ENCODE results near the gene ARL15. TPM values are rescaled to one million over a fixed set of nuclear protein-coding genes. Genes with fewer than 3 reads are reported as not detected.
"Not testable (repeated sequence)": the region's sequence is repeated elsewhere in the genome, so short reads cannot be mapped to it uniquely, and the experiment has no call there.

Gene ARL15
- 15.4 and 19.5 TPM in 2 replicates for total RNA-seq (2014; rRNA removed; shearing (Covaris generic))

DNA sequence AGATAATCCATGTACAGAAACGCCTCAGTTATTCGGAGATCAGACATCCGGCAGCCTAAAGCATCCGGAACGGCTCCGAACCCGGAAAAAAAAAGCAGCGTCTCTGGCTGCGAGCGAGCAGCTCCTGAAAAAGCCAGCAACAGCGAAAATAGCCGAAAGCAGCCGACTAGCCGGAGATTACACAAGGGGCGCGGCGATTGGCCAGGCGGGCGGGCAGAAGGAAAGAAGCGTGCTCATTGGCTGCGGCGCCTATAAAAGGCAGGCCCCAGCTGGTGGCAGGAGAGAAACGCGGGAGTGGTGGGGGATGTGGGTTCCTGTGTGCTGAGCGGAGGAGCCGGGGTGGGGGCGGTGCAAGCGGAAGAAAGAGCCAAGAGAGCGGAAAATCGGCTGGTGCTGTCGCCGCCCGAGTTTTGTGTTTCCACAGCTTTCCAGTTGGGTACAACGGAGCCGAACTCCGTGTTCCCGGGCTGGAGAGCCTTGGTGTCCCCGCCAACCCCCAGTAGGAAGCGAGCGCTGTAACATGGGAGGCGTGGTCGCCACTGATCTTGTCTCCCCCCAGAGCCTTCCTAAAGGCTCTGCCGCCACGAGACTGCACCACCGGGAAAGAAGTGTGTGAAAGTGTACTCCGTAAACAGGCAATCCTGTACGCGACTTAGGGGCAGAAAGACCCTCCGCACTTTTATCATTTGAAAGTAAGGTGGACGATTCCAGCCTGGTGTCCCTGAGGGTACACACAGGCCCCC is at the start of gene ARL15:
ARL15 (minus strand) TSS at position 141 of the 743 bp plus-strand sequence.
- Histone ChIP-seq H3K4me3 (peak within 1 kb of the TSS; percentile 70), H3K9me3 (replicated peaks) (no peaks in the 10 kb centered on the region), H3K27ac (peak within 1 kb of the TSS; percentile 40), H3K36me3 (peaks cover 4% of the 10 kb centered on the region), H3K27me3 (replicated peaks) (no peaks in the 10 kb centered on the region), H3K4me1 (replicated peaks) (0 out of 2 replicates have a peak, but pooled peaks cover 5% of the 10 kb centered on the region)
- DNase-seq (ENCODE audit: low read depth in 1 of 2, low spot score in 2 of 2): peak; percentile 93 to 97

DNA sequence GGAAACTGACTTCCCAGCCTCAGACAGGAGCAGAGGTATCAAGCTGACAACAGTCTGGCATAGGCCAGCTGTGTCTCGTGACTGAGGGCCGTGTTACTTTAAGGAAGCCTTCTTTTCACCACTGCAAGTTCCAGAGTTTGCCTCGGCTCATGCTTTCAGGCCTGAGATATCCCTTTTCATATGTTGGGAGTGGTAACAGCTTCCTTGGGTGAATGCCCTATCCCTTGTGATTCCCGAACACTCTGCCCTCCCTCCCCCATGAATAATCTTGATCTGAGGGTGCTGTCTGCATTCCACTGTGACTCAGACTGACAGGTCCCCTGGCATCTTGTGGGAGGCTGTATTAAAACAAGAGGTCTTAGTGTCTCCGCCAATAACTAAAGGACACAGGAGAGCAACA is 49.7 kb upstream of the ARL15 start:
- peaks cover 24% of the 10 kb centered on the region for H3K4me1 ChIP-seq (replicated peaks)
- no peaks in the 10 kb centered on the region for H3K36me3 ChIP-seq
- no peaks in the 10 kb centered on the region for H3K27me3 ChIP-seq (replicated peaks)
- no peaks in the 10 kb centered on the region for H3K9me3 ChIP-seq (replicated peaks)
- peak; percentile 40 to 61 for DNase-seq (ENCODE audit: low read depth in 1 of 2, low spot score in 2 of 2)
- no peak overlapping the region for H3K4me3 ChIP-seq
- H3K27ac ChIP-seq: no peak overlapping the region

DNA sequence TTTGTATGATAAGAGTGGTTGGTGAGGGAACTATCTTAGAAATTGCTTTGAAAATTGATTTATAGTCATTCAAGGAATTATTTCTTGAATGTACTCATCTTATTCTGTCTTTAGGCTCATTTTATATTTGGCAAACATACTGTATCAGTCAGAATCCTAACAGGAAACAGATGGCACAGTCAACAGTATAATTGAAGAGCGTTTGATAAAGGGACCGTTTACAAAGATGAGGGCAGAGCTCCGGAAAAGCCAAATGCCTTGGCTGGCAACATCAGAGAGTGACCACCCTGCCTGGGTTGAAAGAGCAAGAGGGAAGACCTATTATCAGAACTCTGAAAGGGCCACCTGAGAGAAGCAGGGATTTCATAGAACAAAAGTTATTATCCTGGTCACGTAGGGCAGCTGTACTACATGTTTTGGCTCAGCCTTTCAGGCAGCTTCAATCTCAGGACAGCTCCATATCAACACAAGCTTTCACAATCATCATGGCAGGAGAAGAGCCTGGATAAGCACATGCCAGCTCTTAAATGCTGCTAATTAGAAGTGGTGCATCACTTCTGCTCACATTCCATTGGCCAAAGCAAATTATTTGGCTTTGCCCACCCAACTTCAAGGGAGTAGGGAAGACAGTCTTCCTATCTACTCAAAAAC is 47.2 kb upstream of the ARL15 start:
- H3K9me3 ChIP-seq (replicated peaks): no peaks in the 10 kb centered on the region
- no peaks in the 10 kb centered on the region for H3K36me3 ChIP-seq
- no peak for DNase-seq (ENCODE audit: low read depth in 1 of 2, low spot score in 2 of 2)
- H3K4me3 ChIP-seq: no peak overlapping the region
- H3K27me3 ChIP-seq (replicated peaks): no peaks in the 10 kb centered on the region
- peaks cover 24% of the 10 kb centered on the region for H3K4me1 ChIP-seq (replicated peaks)
- no peak overlapping the region for H3K27ac ChIP-seq

DNA sequence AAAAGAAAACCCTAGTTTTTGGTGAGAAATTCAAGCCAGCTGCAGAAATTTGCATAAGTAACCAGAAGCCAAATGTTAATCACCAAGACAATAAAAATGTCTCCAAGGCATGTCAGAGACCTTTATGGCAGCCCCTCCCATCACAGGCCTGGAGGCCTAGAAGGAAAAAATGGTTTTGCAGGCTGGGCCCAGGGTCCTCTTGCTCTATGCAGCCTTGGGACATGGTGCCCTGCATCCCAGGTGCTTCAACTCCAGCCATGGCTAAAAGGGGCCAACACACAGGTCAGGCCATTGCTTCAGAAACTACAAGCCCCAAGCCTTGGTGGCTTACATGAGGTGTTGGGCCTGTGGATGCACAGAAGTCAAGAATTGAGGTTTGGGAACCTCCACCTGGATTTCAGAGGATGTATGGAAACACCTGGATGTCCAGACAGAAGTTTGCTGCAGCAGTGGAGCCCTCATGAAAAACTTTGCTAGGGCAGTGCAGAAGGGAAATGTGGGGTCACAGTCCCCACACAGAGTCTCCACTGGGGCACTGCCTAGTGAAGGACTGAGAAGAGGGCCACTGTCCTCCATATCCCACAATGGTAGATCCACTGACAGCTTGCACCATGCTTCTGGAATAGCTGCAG is 43.7 kb upstream of the ARL15 start:
- H3K4me3 ChIP-seq; H3K27me3 ChIP-seq (replicated peaks); H3K4me1 ChIP-seq (replicated peaks); DNase-seq (ENCODE audit: low read depth in 1 of 2, low spot score in 2 of 2); H3K9me3 ChIP-seq (replicated peaks); H3K27ac ChIP-seq; H3K36me3 ChIP-seq: not testable (repeated sequence)

DNA sequence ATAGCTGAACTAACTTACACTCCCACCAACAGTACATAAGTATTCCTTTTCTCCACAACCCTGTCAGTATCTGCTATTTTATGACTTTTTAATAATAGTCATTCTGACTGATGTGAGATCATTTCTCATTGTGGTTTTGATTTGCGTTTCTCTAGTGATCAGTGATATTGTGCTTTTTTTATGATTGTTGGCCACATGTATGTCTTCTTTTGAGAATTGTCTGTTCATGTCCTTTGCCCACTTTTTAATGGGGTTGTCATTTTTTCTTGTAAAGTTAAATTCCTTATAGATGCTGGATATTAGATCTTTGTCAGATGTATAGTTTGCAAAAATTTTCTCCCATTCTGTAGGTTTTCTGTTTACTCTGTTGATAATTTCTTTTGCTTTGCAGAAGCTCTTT is 42.2 kb upstream of the ARL15 start:
- not testable (repeated sequence) for H3K27me3 ChIP-seq (replicated peaks); DNase-seq (ENCODE audit: low read depth in 1 of 2, low spot score in 2 of 2); H3K4me1 ChIP-seq (replicated peaks); H3K4me3 ChIP-seq; H3K36me3 ChIP-seq; H3K27ac ChIP-seq; H3K9me3 ChIP-seq (replicated peaks)

DNA sequence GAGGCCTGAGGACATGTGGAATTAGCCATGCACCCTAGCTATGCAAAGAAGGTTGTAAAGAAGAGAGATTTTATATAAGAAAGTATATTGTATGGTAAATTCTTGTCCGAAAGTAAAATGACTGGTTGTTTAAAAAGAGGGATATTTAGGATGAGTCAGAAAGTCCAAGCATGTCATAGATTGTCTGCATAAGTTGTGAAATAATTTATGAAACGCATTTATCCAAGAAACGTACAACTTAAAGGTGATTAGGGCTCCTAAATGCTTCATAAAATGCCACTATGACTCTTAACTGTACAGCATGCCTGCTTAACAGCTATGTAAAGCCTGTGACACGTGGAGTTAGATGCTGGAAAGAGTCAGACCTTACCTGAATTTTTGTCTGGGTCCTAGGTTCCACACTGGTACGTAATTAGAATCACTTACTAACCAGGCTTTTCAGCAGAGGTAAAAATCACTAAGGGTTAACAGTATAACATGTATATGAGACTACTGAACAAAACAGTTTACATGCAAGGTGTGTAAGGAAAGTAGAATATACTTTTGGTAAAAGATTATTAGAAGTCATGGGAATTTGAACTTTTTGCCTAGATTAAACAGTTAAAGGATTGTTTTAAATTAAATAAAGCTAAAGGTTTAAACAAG is 37.0 kb upstream of the ARL15 start:
- H3K4me3 ChIP-seq: no peak overlapping the region
- H3K27ac ChIP-seq: no peak overlapping the region
- no peak for DNase-seq (ENCODE audit: low read depth in 1 of 2, low spot score in 2 of 2)
- 0 out of 2 replicates have a peak, but pooled peaks cover 3% of the 10 kb centered on the region for H3K27me3 ChIP-seq (replicated peaks)
- H3K4me1 ChIP-seq (replicated peaks): no peaks in the 10 kb centered on the region
- no peaks in the 10 kb centered on the region for H3K36me3 ChIP-seq
- peaks cover 5% of the 10 kb centered on the region; the same call in 1 of the 2 replicates for H3K9me3 ChIP-seq (replicated peaks)

DNA sequence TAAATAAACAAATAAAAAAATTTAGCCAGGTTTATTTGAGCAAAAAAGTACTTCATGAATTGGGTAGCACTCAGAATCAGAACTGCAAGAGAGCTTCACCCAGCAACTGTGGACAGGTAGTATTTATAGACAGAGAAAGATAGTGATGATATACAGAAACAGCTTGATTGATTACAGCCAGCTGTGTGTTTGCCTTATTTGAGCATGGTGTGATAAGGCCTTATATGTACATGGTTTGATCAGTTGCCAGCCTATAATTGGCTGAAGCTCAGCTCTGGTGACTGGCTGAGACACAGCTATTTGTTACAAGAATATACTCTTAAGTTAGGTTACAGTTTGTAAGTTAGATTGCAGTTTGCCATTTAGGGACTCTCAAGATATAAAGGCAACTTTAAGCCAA is 34.3 kb upstream of the ARL15 start:
- Histone ChIP-seq H3K9me3 (replicated peaks) (peaks cover 5% of the 10 kb centered on the region; the same call in 1 of the 2 replicates), H3K4me3 (no peak overlapping the region), H3K27ac (no peak overlapping the region), H3K36me3 (no peaks in the 10 kb centered on the region), H3K27me3 (replicated peaks) (0 out of 2 replicates have a peak, but pooled peaks cover 3% of the 10 kb centered on the region), H3K4me1 (replicated peaks) (no peaks in the 10 kb centered on the region)
- DNase-seq (ENCODE audit: low read depth in 1 of 2, low spot score in 2 of 2): no peak

DNA sequence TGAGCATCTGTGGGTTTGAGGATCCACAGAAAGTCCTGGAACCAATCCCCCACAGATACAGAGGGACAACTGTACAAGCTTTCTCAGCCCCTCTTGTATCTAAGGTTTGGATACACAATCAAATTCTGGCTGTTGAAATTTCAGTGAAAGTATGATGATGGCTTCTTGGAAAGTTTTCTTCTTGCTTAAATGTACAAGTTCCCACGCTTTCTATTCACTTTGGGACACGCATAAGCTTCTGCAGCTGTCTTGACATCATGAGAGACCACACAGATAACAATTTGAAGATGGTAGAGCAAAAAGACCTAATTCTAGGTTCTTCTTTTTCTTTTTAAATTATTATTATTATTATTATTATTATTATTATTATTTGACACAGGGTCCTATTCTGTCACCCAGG is 31.6 kb upstream of the ARL15 start:
- H3K4me3 ChIP-seq: no peak overlapping the region
- no peak overlapping the region for H3K27ac ChIP-seq
- H3K9me3 ChIP-seq (replicated peaks): no peaks in the 10 kb centered on the region
- H3K27me3 ChIP-seq (replicated peaks): 0 out of 2 replicates have a peak, but pooled peaks cover 3% of the 10 kb centered on the region
- H3K36me3 ChIP-seq: no peaks in the 10 kb centered on the region
- DNase-seq (ENCODE audit: low read depth in 1 of 2, low spot score in 2 of 2): no peak
- no peaks in the 10 kb centered on the region for H3K4me1 ChIP-seq (replicated peaks)

DNA sequence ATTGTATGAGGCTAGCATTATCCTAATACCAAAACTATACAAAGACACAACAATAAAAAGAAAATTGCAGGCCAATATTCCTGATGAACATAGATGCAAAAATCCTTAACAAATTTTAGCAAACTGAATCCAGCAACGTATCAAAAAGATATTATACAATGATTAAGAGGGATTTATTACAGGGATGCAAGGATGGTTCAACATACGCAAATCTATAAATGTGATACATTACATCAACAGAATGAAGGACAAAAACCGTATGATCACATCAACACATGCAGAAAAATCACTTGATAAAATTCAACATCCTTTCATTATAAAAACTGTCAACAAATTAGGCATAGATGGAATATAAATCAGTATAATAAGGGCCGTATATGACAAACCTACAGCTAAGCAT is 27.1 kb upstream of the ARL15 start:
- no peaks in the 10 kb centered on the region for H3K36me3 ChIP-seq

DNA sequence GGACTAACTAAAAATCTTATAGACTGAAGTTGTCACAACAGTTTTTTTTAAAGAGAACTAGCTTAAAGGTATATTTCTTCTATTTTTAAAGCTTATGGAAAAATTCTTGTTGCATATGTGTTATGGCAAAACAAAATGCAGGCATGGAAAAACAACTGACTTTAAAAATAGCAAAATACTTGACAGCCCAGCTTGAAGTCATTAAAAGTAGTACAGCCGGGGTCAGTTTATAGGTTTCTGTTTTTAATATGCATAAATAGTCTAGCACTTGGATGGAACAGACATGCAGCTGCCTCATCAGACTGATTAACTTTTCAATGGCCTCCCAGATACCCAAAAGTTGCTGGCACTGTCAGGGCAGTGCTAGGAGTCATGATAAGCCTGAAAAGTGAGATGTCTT is 22.3 kb upstream of the ARL15 start:
- Histone ChIP-seq H3K9me3 (replicated peaks) (no peaks in the 10 kb centered on the region), H3K36me3 (no peaks in the 10 kb centered on the region), H3K27ac (no peak overlapping the region), H3K4me3 (no peak overlapping the region), H3K27me3 (replicated peaks) (no peaks in the 10 kb centered on the region), H3K4me1 (replicated peaks) (peaks cover 18% of the 10 kb centered on the region)
- no peak for DNase-seq (ENCODE audit: low read depth in 1 of 2, low spot score in 2 of 2)

More for the DNA sequence above, 27.1 kb upstream of the ARL15 start:
- H3K9me3 ChIP-seq (replicated peaks): no peaks in the 10 kb centered on the region
- DNase-seq (ENCODE audit: low read depth in 1 of 2, low spot score in 2 of 2): no peak
- no peak overlapping the region for H3K27ac ChIP-seq
- 0 out of 2 replicates have a peak, but pooled peaks cover 1% of the 10 kb centered on the region for H3K27me3 ChIP-seq (replicated peaks)
- H3K4me3 ChIP-seq: no peak overlapping the region
- no peaks in the 10 kb centered on the region for H3K4me1 ChIP-seq (replicated peaks)

DNA sequence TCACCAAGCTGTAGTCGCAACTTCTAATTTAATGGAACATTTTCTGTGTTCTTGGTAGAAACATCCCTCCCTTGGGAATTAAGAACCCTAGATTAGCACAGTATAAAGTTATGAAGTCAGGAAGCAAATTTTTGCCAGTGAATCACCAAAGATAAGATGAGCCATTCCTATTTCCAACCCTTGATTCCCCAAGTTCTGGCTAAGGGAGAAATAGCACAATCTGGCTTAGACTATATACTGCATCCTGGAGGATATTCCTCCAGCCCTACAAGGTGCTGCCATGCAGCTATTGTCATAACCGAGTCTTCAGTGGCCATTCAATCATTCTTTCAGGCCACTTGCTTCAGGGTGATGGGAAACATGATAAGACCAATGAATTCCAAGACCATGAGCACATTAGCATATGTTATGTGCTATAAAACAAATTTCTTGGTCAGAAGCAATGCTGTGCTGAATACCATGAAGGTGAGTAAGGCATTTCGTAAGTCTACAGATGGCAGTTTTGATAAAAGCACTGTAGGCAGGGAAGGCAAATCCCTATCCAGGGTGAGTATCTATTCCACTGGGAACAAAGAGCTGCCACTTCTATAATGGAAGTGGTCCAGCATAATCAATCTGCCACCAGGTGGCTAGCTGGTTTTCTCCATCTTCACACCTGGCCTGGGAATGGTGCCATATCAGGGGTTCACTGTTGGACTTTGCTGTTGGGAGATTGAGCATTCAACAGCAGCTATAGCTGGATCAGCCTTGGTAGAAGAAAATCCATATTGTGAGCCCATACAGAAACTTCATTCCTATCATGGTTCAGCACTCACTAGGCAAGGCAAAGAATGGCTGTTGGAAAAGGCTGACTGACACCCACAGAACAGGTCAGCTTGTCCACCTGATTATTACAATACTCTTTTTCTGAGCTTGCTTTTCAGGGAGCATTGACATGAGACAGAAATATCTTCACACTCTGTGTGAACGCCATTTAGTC is 19.6 kb upstream of the ARL15 start:
- no peaks in the 10 kb centered on the region for H3K9me3 ChIP-seq (replicated peaks)
- peak; percentile 48 to 70 for DNase-seq (ENCODE audit: low read depth in 1 of 2, low spot score in 2 of 2)
- peak overlapping the region; percentile 79 for H3K27ac ChIP-seq
- H3K27me3 ChIP-seq (replicated peaks): no peaks in the 10 kb centered on the region
- H3K36me3 ChIP-seq: no peaks in the 10 kb centered on the region
- peaks cover 18% of the 10 kb centered on the region for H3K4me1 ChIP-seq (replicated peaks)
- H3K4me3 ChIP-seq: no peak overlapping the region

DNA sequence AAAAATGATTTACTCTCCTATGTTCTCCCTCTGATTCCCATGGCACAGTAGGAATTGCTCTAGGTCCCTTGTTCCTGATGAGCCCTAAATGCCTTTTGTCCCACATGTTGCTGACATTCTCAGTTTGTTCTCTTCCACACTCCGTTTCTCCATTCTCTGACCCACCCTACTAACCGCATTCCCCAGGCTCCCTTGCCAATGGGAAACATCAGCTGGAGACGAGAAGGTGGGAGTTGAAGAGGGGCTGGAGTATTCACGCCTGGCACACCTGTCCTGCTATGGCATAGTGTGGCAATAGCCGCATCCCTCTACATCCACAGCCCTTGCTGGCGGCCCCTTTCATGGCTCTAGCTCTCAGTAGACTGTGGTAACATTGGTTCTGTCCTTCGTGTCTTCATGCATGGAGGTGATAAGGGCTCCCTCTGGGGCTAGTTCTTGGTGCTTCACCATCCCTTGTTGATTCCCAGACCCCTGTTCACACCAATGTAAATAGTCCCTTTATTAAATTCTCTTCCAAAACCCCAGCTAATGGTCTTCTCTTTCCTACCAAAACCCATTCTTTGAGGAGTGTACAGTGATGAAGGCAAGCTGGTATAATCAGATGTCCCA is 16.4 kb upstream of the ARL15 start:
- H3K4me3 ChIP-seq: no peak overlapping the region
- H3K36me3 ChIP-seq: no peaks in the 10 kb centered on the region
- H3K27ac ChIP-seq: no peak overlapping the region
- H3K9me3 ChIP-seq (replicated peaks): no peaks in the 10 kb centered on the region
- no peaks in the 10 kb centered on the region for H3K27me3 ChIP-seq (replicated peaks)
- peaks cover 22% of the 10 kb centered on the region for H3K4me1 ChIP-seq (replicated peaks)
- DNase-seq (ENCODE audit: low read depth in 1 of 2, low spot score in 2 of 2): no peak
